Skin epidermis (tissue), 12 donors: ENCODE data around the gene GASK1A.
"Not testable (repeated sequence)": the region's sequence is repeated elsewhere in the genome, so short reads cannot be mapped to it uniquely, and the experiment has no call there.

ENCODE experiments used
- H3K27ac ChIP-seq, 21 experiments: fragments of 200-600 bp; sonication (generic) in 11 of 21; one replicate each; pipeline ENCODE4 v1.5.0; 2020; ENCODE audit warnings: mild to moderate bottlenecking in 3 of 21, inconsistent platforms in 2 of 21, moderate library complexity in 2 of 21
- H3K4me3 ChIP-seq, 7 experiments: fragments of 200-600 bp; sonication (generic) in 2 of 7; one replicate each; pipeline ENCODE4 v1.5.0; 2020; ENCODE audit warnings: inconsistent platforms in 2 of 7, mild to moderate bottlenecking in 2 of 7, moderate library complexity in 1 of 7

Gene GASK1A

GRCh38 chr3:43025423-43025822 lies 46.3 kb downstream of the GASK1A start:
- peak overlapping the region in 1 of 21 experiments; percentile 78 for H3K27ac ChIP-seq

DNA sequence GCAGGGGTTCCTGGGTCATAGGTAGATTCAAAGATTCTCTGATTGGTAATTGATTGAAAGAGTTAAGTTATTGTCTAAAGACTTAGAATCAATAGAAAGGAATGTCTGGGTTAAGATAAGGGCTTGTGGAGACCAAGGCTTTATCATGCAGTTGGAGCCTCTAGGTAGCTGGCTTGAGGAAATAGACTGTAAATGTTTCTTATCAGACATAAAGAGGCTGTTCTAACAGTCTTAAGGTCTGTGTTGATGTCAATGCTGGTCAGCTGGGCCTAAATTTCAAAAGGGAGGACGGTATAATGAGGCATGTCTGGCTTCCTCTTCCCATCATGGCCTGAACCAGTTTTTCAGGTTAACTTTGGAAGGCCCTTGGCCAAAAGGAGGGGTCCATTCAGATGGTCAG lies 48.9 kb downstream of the GASK1A start:
- Histone ChIP-seq H3K27ac (no peak overlapping the region), H3K4me3 (no peak overlapping the region)

More at GRCh38 chr3:43025423-43025822, 46.3 kb downstream of the GASK1A start:
- H3K4me3 ChIP-seq = no peak overlapping the region

- no peak overlapping the region for H3K27ac ChIP-seq
- H3K4me3 ChIP-seq = no peak overlapping the region
Measured at GRCh38 chr3:43028678-43029490, 49.8 kb downstream of the GASK1A start.

DNA sequence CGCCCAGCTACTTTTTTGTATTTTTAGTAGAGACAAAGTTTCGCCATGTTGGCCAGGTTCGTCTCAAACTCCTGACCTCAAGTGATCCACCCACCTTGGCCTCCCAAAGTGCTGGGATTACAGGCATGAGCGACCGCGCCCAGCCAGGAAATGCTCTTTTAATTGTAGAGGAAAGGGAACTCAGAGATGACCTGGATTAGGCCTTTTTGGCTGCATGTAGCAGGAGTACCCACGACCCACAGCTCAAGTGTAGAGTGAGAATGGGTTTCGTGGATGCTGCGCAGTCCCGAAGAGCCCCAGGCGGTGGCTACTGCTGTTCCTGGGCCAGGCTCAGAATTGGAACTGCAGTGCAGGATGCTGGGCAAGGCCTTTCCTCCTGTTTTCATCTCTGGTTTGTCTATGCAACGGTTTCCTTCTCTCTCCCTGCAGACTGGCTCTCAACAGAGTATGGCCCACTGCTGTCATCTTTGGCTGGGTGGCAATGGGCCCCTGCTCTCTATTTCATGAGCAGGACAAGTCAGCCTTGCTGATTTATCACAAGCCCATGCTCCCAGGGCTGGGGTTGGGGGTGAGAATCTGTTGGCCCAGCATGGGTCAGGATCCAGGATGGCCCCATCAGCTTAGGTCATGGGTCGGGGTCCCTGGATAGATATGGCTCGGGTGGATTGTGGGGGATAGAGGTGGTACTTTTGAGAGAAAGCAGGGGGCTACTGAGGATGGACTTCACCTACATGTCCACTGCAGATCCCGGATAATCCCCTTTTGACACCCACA lies 51.2 kb downstream of the GASK1A start:
- Histone ChIP-seq H3K4me3 (no peak overlapping the region), H3K27ac (no peak overlapping the region)

DNA sequence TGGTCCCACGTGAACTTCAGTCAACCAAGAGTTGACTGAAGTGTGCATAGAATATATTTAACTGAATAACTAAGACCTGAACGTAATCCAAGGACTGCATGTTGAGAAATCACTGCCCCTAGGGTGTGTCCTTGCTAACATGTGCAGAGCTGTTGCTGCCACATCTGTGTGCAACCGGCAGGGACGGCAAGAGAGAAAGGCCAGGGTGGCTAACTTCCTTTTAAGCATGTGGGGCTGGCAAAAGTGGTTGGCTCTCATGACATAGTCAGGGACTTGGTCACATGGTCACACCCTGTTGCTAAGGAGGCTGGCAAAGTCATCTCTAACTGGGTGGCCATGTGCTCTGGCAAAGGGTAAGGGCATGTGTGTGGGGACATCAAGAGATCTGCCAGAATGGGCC lies 52.4 kb downstream of the GASK1A start:
- H3K27ac ChIP-seq = no peak overlapping the region
- no peak overlapping the region for H3K4me3 ChIP-seq

DNA sequence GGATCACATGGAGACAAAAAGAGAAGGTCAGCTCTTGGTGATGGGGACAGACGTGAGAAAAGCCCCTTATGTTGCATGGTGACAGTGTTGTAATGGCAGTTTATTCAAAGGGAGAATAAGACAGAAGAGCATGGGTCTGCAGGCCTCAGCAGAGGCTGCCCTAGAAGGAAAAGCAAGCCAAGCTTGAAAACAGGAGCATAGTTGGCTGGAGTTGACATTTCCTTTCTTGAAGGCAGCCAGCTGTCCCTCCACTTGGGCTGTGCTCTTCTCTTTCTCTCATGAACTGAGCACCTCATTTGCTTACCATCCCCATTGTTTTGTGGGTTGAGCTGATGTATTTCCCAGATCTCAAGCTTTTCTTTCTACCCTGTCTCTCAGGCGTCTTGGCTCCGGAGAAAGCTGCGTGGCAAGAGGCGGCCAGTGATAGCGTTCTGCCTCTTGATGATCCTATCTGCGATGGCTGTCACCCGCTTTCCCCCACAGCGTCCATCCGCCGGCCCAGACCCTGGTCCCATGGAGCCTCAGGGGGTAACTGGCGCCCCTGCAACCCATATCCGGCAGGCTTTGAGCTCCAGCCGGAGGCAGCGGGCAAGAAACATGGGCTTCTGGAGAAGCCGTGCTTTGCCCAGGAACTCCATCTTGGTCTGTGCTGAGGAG lies 52.9 kb downstream of the GASK1A start:
- no peak overlapping the region for H3K4me3 ChIP-seq
- H3K27ac ChIP-seq = no peak overlapping the region

- H3K4me3 ChIP-seq = no peak overlapping the region
- H3K27ac ChIP-seq = no peak overlapping the region
Measured at GRCh38 chr3:43032646-43033628, 53.8 kb downstream of the GASK1A start.

- Histone ChIP-seq H3K27ac (no peak overlapping the region), H3K4me3 (no peak overlapping the region)
Measured at GRCh38 chr3:43034200-43034599, 55.1 kb downstream of the GASK1A start.

- H3K27ac ChIP-seq = no peak overlapping the region
- no peak overlapping the region for H3K4me3 ChIP-seq
Measured at GRCh38 chr3:43034911-43035310, 55.8 kb downstream of the GASK1A start.

DNA sequence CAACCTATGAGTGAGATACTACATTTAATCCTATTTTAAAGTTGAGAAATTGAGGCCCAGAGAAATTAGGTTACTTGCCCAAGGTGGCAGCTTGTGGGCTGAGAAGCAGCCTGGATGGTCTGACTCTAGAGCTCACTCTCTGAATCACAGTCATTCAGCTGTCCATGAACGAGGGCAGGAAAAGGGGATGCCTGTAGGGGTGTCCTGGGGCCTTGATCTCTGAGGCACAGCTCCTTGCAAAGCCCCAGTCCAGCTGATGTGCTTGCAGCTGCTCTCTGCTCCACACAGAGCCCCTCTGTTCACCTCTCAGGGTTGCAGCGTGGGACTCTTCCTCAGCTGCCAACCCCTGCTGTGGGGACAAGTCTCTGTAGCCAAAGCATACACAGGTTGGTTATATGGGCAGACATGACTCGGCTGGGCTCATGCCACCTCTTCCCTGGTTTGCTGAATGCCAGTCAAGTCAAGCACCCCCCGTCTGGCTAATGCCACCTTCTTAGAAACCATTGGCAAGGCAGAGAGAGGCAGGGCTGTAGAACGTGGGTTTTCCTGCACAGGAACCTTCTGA lies 56.8 kb downstream of the GASK1A start:
- H3K27ac ChIP-seq = no peak overlapping the region

DNA sequence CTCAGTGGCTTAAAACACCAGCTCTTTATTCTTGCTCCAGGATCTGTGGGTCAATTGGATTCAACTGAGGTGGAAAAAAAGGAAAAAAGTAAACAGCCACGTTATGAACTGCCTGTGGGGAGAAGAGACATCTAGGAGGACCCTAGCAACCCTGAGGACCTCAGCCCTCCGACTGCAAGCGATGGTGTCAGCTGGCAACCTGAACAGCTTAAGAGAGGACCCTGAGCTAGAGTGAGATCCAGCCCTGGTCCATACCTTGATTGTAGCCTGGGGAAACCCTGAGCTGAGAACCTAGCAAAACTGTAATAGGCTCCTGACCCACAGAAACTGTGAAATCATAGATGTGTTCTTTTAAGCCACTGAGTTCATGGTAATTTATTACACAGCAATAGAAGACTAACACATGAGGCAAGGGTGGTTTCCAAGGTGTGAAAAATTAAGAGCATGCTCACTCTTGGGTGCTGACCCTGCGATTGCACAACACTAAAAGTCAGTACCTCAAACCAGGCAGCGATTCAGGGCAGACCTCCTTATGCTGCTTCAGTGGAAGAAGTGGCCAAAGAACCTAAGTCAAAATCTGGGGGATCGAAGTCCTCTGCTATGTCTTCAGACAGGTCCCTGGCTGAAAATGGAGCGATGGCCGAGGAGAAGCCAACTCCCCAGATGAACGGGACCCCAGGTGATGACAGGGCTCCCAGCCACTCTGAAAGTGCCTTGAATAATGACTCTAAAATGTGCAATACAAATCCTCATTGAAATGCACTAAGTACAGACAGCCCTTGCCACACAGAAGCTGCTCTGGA lies 57.7 kb downstream of the GASK1A start:
- Histone ChIP-seq H3K27ac (no peak overlapping the region), H3K4me3 (no peak overlapping the region)

More for the DNA sequence above, 56.8 kb downstream of the GASK1A start:
- H3K4me3 ChIP-seq = no peak overlapping the region

GRCh38 chr3:43038010-43038409 lies 58.9 kb downstream of the GASK1A start:
- Histone ChIP-seq H3K27ac (no peak overlapping the region), H3K4me3 (no peak overlapping the region)

GRCh38 chr3:43041517-43041916 lies 62.4 kb downstream of the GASK1A start:
- Histone ChIP-seq H3K4me3 (no peak overlapping the region), H3K27ac (no peak overlapping the region)

DNA sequence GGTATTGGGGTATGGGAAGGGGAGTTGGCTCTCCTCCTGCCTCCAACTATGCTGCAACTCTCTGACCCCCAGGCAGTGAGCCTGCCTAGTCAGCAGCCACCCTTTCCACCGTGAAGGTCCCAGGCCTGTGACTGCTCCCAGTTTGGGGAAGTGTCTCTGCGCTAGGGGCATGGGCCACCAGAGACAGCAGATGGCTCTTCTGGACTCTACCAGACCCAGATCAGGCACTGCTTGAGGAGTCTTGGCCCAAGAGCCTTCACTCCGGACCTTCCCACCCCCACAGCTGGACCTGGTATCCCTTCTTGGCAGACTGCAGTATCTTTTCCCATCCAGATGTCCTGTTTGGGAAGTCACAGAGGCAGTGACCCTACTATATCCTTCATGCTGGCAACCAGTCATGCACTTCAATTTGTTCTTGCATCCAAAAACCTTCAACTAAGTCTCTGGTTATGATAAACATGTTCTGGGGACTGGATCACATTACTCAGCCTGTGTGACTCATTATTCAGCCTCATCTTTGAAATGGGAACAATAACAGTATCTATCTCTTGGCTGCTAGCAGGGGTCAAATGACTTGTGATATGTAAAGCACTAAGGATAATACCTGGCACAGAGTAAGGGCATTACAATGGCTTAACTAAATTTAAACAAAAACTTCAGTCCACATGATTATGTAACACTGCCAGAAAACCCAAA lies 64.1 kb downstream of the GASK1A start:
- Histone ChIP-seq H3K27ac (no peak overlapping the region), H3K4me3 (no peak overlapping the region)

- H3K4me3 ChIP-seq = no peak overlapping the region
- no peak overlapping the region for H3K27ac ChIP-seq
Measured at GRCh38 chr3:43043793-43044192, 64.7 kb downstream of the GASK1A start.

DNA sequence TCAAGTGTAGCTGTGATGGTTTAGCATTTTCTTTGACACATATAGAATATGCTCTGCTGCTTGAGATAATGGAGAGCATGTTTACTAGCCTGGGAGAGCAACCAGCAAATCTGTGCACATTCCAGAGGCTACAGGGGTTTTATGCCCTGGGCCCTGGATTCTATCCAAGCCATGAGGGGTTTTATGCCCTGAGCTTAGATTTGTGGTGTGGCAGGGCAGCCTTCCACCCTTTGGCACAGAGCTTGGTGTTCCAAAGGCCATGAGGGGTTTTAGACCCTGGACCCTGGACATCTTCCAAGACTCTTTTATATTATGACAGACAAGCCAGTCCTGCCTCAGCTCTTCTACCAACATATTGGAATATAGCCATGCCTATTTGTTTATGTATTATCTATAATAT lies 66.0 kb downstream of the GASK1A start:
- H3K27ac ChIP-seq = not testable (repeated sequence)

GRCh38 chr3:43046583-43046982 lies 67.5 kb downstream of the GASK1A start:
- Histone ChIP-seq H3K4me3 (no peak overlapping the region), H3K27ac (no peak overlapping the region)

More for the DNA sequence above, 66.0 kb downstream of the GASK1A start:
- H3K4me3 ChIP-seq = not testable (repeated sequence)

- Histone ChIP-seq H3K27ac (no peak overlapping the region), H3K4me3 (no peak overlapping the region)
Measured at GRCh38 chr3:43048470-43048869, 69.4 kb downstream of the GASK1A start.
